ENCODE results near the gene HSDL1. TPM values are rescaled to one million over a fixed set of nuclear protein-coding genes. Genes with fewer than 3 reads are reported as not detected.

HSDL1 gene
- total and polyA plus RNA-seq, 2 of the 4 experiments (the other 2 are of a cell fraction), result 11.6 to 18.3 TPM

- Histone ChIP-seq H2AK5ac (ENCODE audit: low read depth, low read length) (no peak overlapping the region), H2BK120ac (ENCODE audit: low read depth, low read length) (no peak overlapping the region), H2BK15ac (ENCODE audit: low read depth, low read length) (no peak overlapping the region), H3K9me3 (ENCODE audit: control insufficient read depth, insufficient read depth, low read length) (no peaks in the 10 kb centered on the region), H4K8ac (ENCODE audit: low read depth in 2 of 2, low read length in 2 of 2) (no peak overlapping the region), H3K18ac (ENCODE audit: low read depth, low read length) (no peak overlapping the region), H3K79me1 (ENCODE audit: low read depth in 1 of 2, low read length in 2 of 2) (peaks cover 0 to 2% of the 10 kb centered on the region in 2 experiments; a peak in 1 of 4 replicates), H4K91ac (ENCODE audit: insufficient read depth, low read depth, low read length) (no peak overlapping the region), H2BK20ac (ENCODE audit: low read depth, low read length) (no peak overlapping the region), H3K27me3 (ENCODE audit: control insufficient read depth, insufficient read depth, low read length) (no peaks in the 10 kb centered on the region), H3K4me2 (ENCODE audit: low read depth, low read length) (no peak overlapping the region), H3K9ac (ENCODE audit: low read depth, low read length) (no peak overlapping the region), H3K4me1 (ENCODE audit: control insufficient read depth, insufficient read depth, low read length) (no peaks in the 10 kb centered on the region), H3K36me3 (ENCODE audit: control insufficient read depth, insufficient read depth, low read length) (peaks cover 60% of the 10 kb centered on the region), H3K9me1 (ENCODE audit: insufficient read depth, low read length) (no peaks in the 10 kb centered on the region), H3K4me3 (ENCODE audit: insufficient read depth, low read depth, low read length) (no peak overlapping the region), H4K20me1 (ENCODE audit: insufficient read depth, low read length) (0 out of 2 replicates have a peak, but pooled peaks cover 2% of the 10 kb centered on the region), H3K4ac (ENCODE audit: low read depth, low read length) (no peak overlapping the region), H3K23ac (ENCODE audit: low read depth, low read length) (no peak overlapping the region), H2BK5ac (ENCODE audit: low read depth, low read length, poor library complexity, severe bottlenecking) (no peak overlapping the region), H3K56ac (ENCODE audit: extremely low read depth, insufficient read depth, low read length) (no peak overlapping the region), H4K5ac (ENCODE audit: low read depth, low read length) (no peak overlapping the region), H2AFZ (replicated peaks; ENCODE audit: low read length, poor library complexity) (no peak overlapping the region), H2AK9ac (replicated peaks; ENCODE audit: low read depth, low read length, poor library complexity) (no peak overlapping the region), H3K27ac (ENCODE audit: insufficient read depth, low read length) (no peak overlapping the region), H3K14ac (replicated peaks; ENCODE audit: low read depth, low read length) (no peak overlapping the region)
- TF ChIP-seq RFX5 (IDR thresholded peaks at IDR 0.05; ENCODE audit: low read depth, low read length) (no peak), BHLHE40 (IDR thresholded peaks at IDR 0.05; ENCODE audit: low read depth, low read length) (no peak), MXI1 (IDR thresholded peaks at IDR 0.05; ENCODE audit: borderline replicate concordance, low read depth, low read length) (no peak), RCOR1 (IDR thresholded peaks at IDR 0.05; ENCODE audit: insufficient replicate concordance, low read length) (no peak), MAFK (IDR thresholded peaks at IDR 0.05; ENCODE audit: low read depth, low read length) (no peak), ELK1 (IDR thresholded peaks at IDR 0.05; ENCODE audit: borderline replicate concordance, low read depth, low read length) (no peak), NFE2L2 (IDR thresholded peaks at IDR 0.05; ENCODE audit: low read depth, low read length) (no peak), SMC3 (IDR thresholded peaks at IDR 0.05; ENCODE audit: low read depth, low read length) (no peak), CHD1 (IDR thresholded peaks at IDR 0.05; ENCODE audit: low read depth, low read length) (no peak), FOS (IDR thresholded peaks at IDR 0.05; ENCODE audit: low read depth, low read length) (no peak), CEBPB (IDR thresholded peaks at IDR 0.05; ENCODE audit: low read depth, low read length) (no peak), RAD21 (IDR thresholded peaks at IDR 0.05; ENCODE audit: low read length) (no peak), CTCF (conservative IDR thresholded peaks at IDR 0.05; ENCODE audit: low read depth, low read length) (no peak), USF2 (IDR thresholded peaks at IDR 0.05; ENCODE audit: low read depth, low read length) (no peak), MAZ (IDR thresholded peaks at IDR 0.05; ENCODE audit: borderline replicate concordance, low read depth, low read length) (no peak), POLR2A (IDR thresholded peaks at IDR 0.05; ENCODE audit: low read depth, low read length) (no peak)
- no TSS peak for BruUV-seq (replicated peaks)
- intact Hi-C loops (cut with micrococcal nuclease), result no loop called here
- in situ Hi-C loops (cut with MboI; ENCODE audit: low sequenced_read_pairs), result no loop called here
- ATAC-seq (ENCODE audit: low read depth) (no peak), DNase-seq (no peak)
- no CpG with 5 or more reads among the region's 9 CpGs for WGBS, 2 experiments (ENCODE audit: extremely low coverage in 2 of 2, insufficient read length in 1 of 2)
- ChIA-PET POLR2A (ENCODE audit: unreplicated experiment) (no interaction called here), CTCF (interaction anchor here (1.2 kb wide), 1 partner anchor 25 kb away, joined by 3 read pairs; no protein-coding TSS in a partner anchor)
- dilution Hi-C loops (cut with HindIII; ENCODE audit: low sequenced_read_pairs, unreplicated experiment), result no loop called here
Measured at GRCh38 chr16:84090211-84090610, 54.8 kb downstream of the HSDL1 start.
